ENCODE results near the gene SETD7. TPM values are rescaled to one million over a fixed set of nuclear protein-coding genes. Genes with fewer than 3 reads are reported as not detected.

Gene SETD7
- total and polyA plus RNA-seq, 2 experiments from 2014 or later, result 1.1 to 4.2 TPM

DNA sequence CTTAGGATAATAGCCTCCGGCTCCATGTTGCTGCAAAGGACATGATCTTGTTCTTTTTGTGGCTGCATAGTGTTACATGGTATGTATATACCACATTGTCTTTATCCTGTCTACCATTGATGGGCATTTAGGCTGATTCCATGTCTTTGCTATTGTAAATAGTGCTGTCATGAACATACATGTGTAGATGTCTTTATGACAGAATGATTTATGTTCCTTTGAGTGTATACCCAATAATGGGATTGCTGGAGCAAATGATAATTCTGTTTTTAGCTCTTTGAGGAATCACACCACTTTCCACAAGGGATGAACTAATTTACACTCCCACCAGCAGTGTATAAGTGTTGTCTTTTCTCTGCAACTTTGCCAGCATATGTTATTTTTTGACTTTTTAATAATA is 97.5 kb downstream of the SETD7 start:
- no peak overlapping the region for H3K27ac Mint-ChIP-seq
- H3K27ac ChIP-seq (ENCODE audit: low read depth), result no peak overlapping the region
- H3K9me2 ChIP-seq (ENCODE audit: insufficient read depth), result no peaks in the 10 kb centered on the region
- H3K4me3 ChIP-seq, result no peak overlapping the region
- no peak for ATAC-seq
- H4K20me1 ChIP-seq (replicated peaks; ENCODE audit: insufficient read depth), result peaks cover 8% of the 10 kb centered on the region; the same call in 1 of the 2 replicates
- peaks cover 83% of the 10 kb centered on the region for H3K79me2 ChIP-seq (replicated peaks; ENCODE audit: insufficient read depth)
- H3F3A ChIP-seq (replicated peaks; ENCODE audit: low read depth), result peaks cover 7% of the 10 kb centered on the region; the same call in 1 of the 2 replicates
- H3K4me1 ChIP-seq (ENCODE audit: insufficient read depth), result peaks cover 44% of the 10 kb centered on the region
- no peak for DNase-seq (ENCODE audit: low spot score)
- peaks cover 6% of the 10 kb centered on the region for H3K27me3 Mint-ChIP-seq (ENCODE audit: insufficient read depth, low read depth, poor library complexity)
- no peak overlapping the region for H2AFZ ChIP-seq
- no peaks in the 10 kb centered on the region for H3K9me3 Mint-ChIP-seq
- no peaks in the 10 kb centered on the region for H3K36me3 ChIP-seq (ENCODE audit: insufficient read depth)
- H3K4me3 Mint-ChIP-seq, result no peak overlapping the region
- peaks cover 63% of the 10 kb centered on the region for H3K4me1 Mint-ChIP-seq
- peaks cover 4% of the 10 kb centered on the region; the same call in 2 of the 3 replicates for H3K36me3 Mint-ChIP-seq (ENCODE audit: low read depth)
- H3K27me3 ChIP-seq (ENCODE audit: insufficient read depth), result no peaks in the 10 kb centered on the region
- TF ChIP-seq JUNB (IDR thresholded peaks at IDR 0.05; ENCODE audit: unreplicated experiment), result no peak
- TF ChIP-seq POLR2AphosphoS5 (IDR thresholded peaks at IDR 0.05; ENCODE audit: low read depth), result no peak
- TF ChIP-seq CREB1 (CRISPR knock-in tag; IDR thresholded peaks at IDR 0.05; ENCODE audit: low read depth), result no peak
- TF ChIP-seq, protein P1, sequence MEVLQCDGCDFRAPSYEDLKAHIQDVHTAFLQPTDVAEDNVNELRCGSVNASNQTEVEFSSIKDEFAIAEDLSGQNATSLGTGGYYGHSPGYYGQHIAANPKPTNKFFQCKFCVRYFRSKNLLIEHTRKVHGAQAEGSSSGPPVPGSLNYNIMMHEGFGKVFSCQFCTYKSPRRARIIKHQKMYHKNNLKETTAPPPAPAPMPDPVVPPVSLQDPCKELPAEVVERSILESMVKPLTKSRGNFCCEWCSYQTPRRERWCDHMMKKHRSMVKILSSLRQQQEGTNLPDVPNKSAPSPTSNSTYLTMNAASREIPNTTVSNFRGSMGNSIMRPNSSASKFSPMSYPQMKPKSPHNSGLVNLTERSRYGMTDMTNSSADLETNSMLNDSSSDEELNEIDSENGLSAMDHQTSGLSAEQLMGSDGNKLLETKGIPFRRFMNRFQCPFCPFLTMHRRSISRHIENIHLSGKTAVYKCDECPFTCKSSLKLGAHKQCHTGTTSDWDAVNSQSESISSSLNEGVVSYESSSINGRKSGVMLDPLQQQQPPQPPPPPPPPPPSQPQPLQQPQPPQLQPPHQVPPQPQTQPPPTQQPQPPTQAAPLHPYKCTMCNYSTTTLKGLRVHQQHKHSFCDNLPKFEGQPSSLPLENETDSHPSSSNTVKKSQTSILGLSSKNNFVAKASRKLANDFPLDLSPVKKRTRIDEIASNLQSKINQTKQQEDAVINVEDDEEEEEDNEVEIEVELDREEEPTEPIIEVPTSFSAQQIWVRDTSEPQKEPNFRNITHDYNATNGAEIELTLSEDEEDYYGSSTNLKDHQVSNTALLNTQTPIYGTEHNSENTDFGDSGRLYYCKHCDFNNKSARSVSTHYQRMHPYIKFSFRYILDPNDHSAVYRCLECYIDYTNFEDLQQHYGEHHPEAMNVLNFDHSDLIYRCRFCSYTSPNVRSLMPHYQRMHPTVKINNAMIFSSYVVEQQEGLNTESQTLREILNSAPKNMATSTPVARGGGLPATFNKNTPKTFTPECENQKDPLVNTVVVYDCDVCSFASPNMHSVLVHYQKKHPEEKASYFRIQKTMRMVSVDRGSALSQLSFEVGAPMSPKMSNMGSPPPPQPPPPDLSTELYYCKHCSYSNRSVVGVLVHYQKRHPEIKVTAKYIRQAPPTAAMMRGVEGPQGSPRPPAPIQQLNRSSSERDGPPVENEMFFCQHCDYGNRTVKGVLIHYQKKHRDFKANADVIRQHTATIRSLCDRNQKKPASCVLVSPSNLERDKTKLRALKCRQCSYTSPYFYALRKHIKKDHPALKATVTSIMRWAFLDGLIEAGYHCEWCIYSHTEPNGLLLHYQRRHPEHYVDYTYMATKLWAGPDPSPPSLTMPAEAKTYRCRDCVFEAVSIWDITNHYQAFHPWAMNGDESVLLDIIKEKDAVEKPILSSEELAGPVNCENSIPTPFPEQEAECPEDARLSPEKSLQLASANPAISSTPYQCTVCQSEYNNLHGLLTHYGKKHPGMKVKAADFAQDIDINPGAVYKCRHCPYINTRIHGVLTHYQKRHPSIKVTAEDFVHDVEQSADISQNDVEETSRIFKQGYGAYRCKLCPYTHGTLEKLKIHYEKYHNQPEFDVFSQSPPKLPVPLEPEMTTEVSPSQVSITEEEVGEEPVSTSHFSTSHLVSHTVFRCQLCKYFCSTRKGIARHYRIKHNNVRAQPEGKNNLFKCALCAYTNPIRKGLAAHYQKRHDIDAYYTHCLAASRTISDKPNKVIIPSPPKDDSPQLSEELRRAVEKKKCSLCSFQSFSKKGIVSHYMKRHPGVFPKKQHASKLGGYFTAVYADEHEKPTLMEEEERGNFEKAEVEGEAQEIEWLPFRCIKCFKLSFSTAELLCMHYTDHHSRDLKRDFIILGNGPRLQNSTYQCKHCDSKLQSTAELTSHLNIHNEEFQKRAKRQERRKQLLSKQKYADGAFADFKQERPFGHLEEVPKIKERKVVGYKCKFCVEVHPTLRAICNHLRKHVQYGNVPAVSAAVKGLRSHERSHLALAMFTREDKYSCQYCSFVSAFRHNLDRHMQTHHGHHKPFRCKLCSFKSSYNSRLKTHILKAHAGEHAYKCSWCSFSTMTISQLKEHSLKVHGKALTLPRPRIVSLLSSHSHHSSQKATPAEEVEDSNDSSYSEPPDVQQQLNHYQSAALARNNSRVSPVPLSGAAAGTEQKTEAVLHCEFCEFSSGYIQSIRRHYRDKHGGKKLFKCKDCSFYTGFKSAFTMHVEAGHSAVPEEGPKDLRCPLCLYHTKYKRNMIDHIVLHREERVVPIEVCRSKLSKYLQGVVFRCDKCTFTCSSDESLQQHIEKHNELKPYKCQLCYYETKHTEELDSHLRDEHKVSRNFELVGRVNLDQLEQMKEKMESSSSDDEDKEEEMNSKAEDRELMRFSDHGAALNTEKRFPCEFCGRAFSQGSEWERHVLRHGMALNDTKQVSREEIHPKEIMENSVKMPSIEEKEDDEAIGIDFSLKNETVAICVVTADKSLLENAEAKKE (CRISPR knock-in tag; IDR thresholded peaks at IDR 0.05), result no peak
- TF ChIP-seq CTCF (conservative IDR thresholded peaks at IDR 0.05; ENCODE audit: low read depth in 2 of 2), result no peak
- no peak for TF ChIP-seq EZH2 (IDR thresholded peaks at IDR 0.05; ENCODE audit: low read depth, unreplicated experiment)
- TF ChIP-seq NANOG (IDR thresholded peaks at IDR 0.05; ENCODE audit: borderline replicate concordance), result no peak
- TF ChIP-seq ZNF331 (CRISPR knock-in tag; IDR thresholded peaks at IDR 0.05; ENCODE audit: low read depth), result no peak
- TF ChIP-seq ZNF114 (CRISPR knock-in tag; IDR thresholded peaks at IDR 0.05), result no peak
- TF ChIP-seq REST (IDR thresholded peaks at IDR 0.05; ENCODE audit: unreplicated experiment), result no peak
- TF ChIP-seq STAT1 (IDR thresholded peaks at IDR 0.05; ENCODE audit: unreplicated experiment), result no peak
- TF ChIP-seq EZH2phosphoT487 (IDR thresholded peaks at IDR 0.05; ENCODE audit: unreplicated experiment), result no peak
- TF ChIP-seq, protein P2, sequence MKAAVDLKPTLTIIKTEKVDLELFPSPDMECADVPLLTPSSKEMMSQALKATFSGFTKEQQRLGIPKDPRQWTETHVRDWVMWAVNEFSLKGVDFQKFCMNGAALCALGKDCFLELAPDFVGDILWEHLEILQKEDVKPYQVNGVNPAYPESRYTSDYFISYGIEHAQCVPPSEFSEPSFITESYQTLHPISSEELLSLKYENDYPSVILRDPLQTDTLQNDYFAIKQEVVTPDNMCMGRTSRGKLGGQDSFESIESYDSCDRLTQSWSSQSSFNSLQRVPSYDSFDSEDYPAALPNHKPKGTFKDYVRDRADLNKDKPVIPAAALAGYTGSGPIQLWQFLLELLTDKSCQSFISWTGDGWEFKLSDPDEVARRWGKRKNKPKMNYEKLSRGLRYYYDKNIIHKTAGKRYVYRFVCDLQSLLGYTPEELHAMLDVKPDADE (IDR thresholded peaks at IDR 0.05), result no peak
- no peak overlapping the region for H3K4me2 ChIP-seq
